Measurements from ENCODE around the gene KNDC1.

DNA sequence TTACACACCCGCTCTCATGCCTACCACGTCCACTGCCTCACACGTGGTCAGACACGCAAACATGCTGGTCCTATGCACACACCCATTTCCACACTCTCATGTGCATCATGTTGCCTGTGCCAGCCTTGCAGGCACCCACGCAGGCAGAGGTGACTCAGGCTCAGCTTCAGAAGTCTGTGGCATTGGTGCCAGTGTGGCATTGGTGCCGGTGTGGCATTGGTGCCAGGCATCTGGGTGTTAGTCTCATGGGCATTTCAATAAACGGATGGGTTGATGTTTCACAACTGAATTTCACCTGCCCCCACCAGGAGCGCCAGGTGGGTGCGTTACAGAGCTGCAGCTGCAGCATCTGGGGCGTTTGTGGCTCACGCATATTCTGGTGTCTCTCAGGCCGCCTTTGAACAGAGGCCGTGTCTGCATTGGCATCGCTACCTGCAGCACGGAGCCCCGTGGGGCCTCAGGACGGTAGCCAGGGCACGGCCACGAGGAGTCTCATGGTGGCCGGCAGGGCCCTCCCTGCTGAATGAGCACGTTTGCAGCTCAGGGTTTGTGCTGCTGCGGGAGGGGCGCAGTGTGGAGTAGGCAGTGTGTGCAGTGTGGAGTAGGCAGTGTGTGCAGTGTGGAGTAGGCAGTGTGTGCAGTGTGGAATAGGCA is 24.7 kb downstream of the KNDC1 start:
- TF ChIP-seq CTCF (IDR thresholded peaks at IDR 0.05), result no peak
- TF ChIP-seq POLR2A (IDR thresholded peaks at IDR 0.05), result no peak
